ENCODE results near the gene GIPC3.
"Not testable (repeated sequence)": the region's sequence is repeated elsewhere in the genome, so short reads cannot be mapped to it uniquely, and the experiment has no call there.

GIPC3 gene

DNA sequence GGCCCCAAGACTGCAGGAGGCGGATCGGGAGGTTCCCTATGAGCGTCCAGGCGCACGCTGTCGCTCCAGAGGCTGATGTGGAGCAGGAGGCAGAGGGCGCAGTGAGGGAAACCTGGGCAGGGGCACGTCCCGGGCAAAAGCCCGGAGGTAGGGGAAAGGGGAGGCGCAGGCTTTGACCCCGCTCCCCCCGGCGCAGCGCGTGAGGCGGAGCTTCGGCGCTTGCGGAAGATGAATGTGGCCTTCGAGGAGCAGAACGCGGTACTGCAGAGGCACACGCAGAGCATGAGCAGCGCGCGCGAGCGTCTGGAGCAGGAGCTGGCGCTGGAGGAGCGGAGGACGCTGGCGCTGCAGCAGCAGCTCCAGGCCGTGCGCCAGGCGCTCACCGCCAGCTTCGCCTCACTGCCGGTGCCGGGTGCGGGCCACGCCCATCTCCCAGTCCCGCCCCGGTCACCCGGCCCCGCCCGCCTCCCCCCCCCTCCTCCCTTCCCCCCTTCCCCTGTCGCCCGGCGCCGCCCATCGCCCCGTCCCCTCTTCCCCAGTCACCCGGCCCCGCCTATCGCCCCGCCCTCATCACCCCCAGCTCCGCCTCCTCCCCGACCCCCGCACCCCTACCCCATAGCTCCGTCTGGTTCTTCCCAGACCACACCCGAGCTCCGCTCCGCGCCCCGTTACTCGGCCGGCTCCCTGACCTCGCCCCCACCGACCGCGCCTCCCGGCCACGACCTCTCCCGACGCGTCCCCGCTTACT, 8.4 kb upstream of the GIPC3 start:
- DNase-seq (ENCODE audit: low spot score) = no peak

DNA sequence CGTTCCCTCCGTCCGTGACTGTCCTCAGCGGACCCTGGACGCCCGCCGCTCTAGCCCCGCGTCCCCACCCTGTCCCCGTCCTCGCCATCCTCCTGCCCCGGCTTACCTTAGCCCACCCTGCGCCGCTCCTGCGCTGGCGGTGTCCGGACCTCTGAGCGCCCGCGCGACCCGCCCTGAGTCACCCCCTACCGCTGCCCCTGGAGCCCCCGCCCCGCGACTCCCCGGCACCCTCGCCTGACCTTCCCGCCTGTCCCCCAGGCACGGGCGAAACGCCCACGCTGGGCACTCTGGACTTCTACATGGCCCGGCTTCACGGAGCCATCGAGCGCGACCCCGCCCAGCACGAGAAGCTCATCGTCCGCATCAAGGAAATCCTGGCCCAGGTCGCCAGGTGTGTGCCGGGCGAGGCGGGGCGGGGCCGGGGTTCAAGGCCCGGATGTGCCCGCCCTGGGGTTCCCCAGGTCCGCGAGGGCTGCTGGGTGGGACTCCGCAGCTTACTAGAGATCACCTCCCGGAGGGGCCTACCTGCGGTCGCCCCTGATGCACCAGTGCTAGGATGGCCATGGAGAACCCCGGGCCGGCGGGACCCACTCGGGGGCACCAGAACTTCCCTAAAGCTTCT, 7.4 kb upstream of the GIPC3 start:
- no peak for DNase-seq (ENCODE audit: low spot score)

- DNase-seq (ENCODE audit: low spot score) = no peak
These were observed 6.9 kb upstream of the GIPC3 start for GRCh38 chr19:3578390-3578789.

DNA sequence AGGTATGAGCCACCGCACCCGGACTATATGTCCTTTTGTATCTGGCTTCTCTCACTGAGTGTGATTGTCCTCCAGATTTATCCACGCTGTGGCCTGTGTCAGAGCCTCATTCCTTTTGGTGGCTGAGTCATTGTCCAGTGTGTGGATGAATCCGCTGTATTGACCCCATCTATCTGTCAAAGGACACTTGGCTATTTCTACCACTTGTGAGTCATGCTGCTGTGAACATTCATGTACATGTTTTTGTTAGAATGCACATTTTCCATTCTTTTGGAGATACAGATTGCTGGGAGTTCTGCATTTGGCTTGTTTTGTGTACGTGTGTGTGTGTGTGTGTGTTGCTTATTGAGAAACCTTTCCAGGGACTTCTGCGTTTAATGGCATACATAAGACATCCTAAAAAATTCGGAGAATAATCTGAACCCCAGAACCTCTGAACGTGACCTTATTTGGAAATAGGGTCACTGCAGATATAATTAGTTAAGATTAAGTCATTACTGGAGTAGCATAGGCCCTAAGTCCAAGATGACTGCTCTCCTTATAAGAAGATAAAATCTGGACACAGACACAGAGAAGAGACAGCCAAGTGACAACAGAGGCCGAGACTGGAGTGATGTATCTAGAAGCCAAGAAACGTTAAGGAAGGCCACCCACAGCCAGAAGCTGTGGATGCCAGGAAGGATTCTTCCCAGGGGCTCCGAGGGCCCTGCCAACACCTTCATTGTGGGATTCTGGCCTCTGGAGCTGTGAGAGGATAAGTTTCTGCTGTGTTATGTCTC, 4.9 kb upstream of the GIPC3 start:
- DNase-seq (ENCODE audit: low spot score) = no peak

- not testable (repeated sequence) for DNase-seq (ENCODE audit: low spot score)
These were observed 3.5 kb upstream of the GIPC3 start for GRCh38 chr19:3581792-3582191.

GRCh38 chr19:3584036-3584802, 1.1 kb upstream of the GIPC3 start:
- not testable (repeated sequence) for DNase-seq (ENCODE audit: low spot score)

GRCh38 chr19:3586127-3586626, 899 bp downstream of the GIPC3 start:
- no peak for DNase-seq (ENCODE audit: low spot score)

- no peak for DNase-seq (ENCODE audit: low spot score)
These were observed 1.5 kb downstream of the GIPC3 start for GRCh38 chr19:3586707-3587346.

GRCh38 chr19:3589439-3589838, 4.2 kb downstream of the GIPC3 start:
- no peak for DNase-seq (ENCODE audit: low spot score)

DNA sequence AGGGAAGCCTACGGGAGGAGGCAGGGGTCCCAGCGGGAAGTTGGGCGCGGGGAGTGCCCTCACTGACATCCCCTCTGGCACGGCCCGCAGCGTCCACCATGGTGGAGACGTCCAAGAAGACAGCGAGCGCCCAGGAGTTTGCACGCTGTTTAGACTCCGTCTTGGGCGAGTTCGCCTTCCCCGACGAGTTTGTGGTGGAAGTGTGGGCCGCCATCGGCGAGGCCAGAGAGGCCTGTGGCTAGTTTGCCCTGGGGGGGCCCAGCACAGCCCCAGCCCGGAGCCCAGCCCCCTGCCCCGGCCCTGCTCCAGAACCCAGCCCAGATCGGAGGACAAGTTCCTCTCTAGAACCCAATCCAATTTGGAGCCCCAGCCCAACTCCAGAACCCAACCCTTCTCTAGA, 4.7 kb downstream of the GIPC3 start:
- no peak for DNase-seq (ENCODE audit: low spot score)

GRCh38 chr19:3590991-3591659, 5.8 kb downstream of the GIPC3 start:
- DNase-seq (ENCODE audit: low spot score) = no peak

GRCh38 chr19:3591876-3592613, 6.8 kb downstream of the GIPC3 start:
- no peak for DNase-seq (ENCODE audit: low spot score)

DNA sequence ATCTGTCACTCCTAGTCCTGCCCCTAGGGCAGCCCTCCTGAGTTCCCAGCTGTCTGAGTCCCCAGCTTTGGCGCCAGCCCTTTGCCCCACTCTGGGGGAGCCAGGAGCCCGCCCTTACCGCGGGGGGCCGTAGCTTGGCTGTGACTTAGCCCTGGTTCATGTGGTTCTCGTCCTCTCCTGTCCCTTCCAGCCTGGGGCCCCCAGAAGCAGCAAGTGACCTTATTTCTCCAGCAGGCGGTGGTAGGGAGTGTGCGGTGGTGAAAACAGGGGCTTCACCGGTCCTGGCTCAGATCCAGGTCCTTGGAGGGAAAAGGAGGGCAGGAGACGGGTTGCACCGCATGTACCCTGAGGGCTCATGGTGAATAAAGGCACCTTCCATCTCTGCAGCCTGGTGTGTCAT, 7.9 kb downstream of the GIPC3 start:
- no peak for DNase-seq (ENCODE audit: low spot score)

DNA sequence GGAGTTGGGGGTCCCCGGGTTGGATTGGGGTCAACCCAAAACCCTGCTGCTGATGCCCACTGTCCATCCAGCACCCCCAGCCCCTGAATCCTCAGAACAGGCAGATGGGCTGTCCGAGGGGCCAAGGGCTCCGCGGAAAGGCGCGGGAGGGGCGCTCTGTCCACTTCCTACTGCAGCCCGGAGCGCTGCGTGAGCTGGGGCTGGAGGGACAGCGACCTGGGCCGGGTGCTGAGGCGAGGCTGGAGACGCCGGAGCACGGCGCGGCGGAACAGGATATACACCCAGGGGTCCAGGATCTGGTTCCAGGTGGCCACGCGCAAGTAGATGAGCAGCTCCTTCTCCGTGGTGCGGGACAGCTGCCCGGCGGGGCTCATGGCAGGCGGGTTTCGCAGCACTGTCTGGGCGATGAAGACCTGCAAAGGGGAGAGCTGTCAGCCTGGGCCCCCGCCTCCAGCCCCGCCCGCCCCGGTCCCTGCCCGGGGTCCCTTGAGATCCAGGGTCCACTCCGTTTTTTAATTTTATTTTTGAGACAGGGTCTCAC, 10.3 kb downstream of the GIPC3 start:
- DNase-seq (ENCODE audit: low spot score) = no peak

GRCh38 chr19:3599776-3600187, 14.5 kb downstream of the GIPC3 start:
- DNase-seq (ENCODE audit: low spot score) = no peak

GRCh38 chr19:3601021-3601420, 15.7 kb downstream of the GIPC3 start:
- DNase-seq (ENCODE audit: low spot score) = no peak

DNA sequence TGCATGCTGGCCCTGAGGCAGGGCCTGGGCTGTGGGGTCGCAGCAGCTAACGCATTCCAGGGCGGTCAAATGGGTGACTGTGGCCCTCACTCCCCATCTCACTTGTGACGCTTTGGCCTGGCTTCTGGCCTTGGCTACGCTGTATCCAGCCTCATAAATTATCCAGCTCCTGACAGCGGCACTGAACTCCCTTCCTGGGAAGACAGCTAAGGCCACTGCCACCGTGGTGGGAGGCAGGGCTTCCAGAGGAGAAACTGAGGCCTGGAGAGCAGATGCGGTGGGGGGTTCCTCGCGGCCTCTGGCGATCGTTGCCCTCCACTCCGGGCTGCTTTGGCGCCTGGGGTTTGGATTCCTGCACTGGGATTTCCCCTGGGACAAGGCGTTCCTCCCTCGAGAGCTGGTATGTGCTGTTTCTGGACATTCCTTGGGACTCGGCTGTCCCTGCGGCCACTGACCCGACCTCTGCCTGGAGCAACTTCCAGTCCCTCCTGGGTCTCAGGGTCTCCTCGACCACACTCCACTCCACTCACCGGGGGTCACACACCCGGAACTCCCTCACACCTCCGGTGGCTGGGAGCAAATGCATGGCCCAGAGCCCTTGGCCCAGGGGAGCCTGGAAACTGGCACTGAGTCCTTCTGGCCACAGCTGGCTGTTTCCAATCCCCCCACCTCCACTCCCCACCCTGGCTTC, 18.0 kb downstream of the GIPC3 start:
- DNase-seq (ENCODE audit: low spot score) = no peak

DNA sequence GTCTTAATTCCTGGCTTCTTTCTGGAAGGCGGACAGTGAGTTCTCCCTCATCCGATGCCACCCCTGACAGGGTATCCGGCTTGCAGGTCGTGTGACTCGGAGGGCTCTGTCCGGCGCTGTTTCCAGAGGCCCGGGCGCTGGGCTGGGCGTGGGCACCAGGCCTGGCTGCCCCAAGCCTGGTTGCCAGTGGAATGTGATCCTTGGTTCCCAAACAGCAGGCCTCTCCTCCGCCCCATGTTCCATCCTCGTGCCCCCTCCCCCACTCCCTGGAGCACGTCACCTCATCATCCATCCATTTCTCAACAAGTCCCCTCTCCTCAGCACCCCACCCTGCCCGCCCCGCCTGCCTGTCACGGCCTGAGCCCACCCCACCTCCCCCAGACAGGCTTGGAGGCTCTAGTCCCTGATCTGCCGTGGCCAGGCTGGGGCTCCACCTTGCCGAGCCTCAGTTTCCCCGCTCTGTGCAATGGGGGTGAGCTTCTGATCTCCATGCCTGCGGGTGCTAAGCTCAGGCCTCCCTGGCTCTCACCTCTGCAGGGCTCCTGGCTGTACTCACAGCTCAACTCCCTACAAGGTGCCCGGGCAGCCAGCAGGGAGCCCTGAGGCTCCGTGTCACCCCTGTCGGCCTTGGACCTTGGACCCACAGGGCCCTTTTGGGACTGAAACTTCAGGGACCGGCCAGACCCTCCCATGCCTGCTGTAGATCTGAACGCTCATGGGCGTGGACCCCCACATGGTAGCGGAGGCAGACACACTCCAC, 19.1 kb downstream of the GIPC3 start:
- DNase-seq (ENCODE audit: low spot score) = no peak

GRCh38 chr19:3604987-3605343, 19.7 kb downstream of the GIPC3 start:
- DNase-seq (ENCODE audit: low spot score) = no peak
